Astrocyte (in vitro differentiated cells and primary cell): ENCODE data around the gene USO1. TPM values are rescaled to one million over a fixed set of nuclear protein-coding genes. Genes with fewer than 3 reads are reported as not detected.

ENCODE experiments used
- DNase-seq: peaks from one replicate; pipeline ENCODE4 v3.0.0-alpha.2; 2010; ENCODE audit warnings: low read depth
- FAIRE-seq: peaks from 2 replicates; lab custom pipeline; 2011; peaks lifted over from hg19 to GRCh38; lab: Jason Lieb, UNC
- H2AFZ ChIP-seq: 2 replicates; pipeline ENCODE4 v1.6.0; 2012; ENCODE audit warnings: low read depth, low read length, inconsistent platforms
- H3K27ac ChIP-seq: 2 replicates; pipeline ENCODE4 v1.5.1; 2011; ENCODE audit warnings: low read depth, low read length, inconsistent platforms
- H3K27me3 ChIP-seq: 2 replicates; pipeline ENCODE4 v1.6.0; 2011; ENCODE audit warnings: low read length, inconsistent platforms; ENCODE audit not compliant: insufficient read depth
- H3K36me3 ChIP-seq: 2 replicates; pipeline ENCODE4 v1.5.1; 2011; ENCODE audit warnings: low read length, inconsistent platforms; ENCODE audit not compliant: insufficient read depth
- H3K4me1 ChIP-seq: 2 replicates; pipeline ENCODE4 v1.5.1; 2011; ENCODE audit warnings: low read length, inconsistent platforms; ENCODE audit not compliant: insufficient read depth
- H3K4me2 ChIP-seq: 2 replicates; pipeline ENCODE4 v1.6.0; 2012; ENCODE audit warnings: low read length, inconsistent platforms
- H3K4me3 ChIP-seq: 2 replicates; pipeline ENCODE4 v1.5.1; 2011; ENCODE audit warnings: low read depth, mild to moderate bottlenecking, low read length, inconsistent platforms; ENCODE audit not compliant: insufficient read depth
- H3K79me2 ChIP-seq: 2 replicates; pipeline ENCODE4 v1.6.0; 2012; ENCODE audit warnings: mild to moderate bottlenecking, low read length, inconsistent platforms; ENCODE audit not compliant: insufficient read depth
- H3K9ac ChIP-seq: 2 replicates; pipeline ENCODE4 v1.6.0; 2012; ENCODE audit warnings: mild to moderate bottlenecking, low read length, inconsistent platforms
- H3K9me3 ChIP-seq: 2 replicates; pipeline ENCODE4 v1.5.1; 2012; ENCODE audit warnings: low read depth, mild to moderate bottlenecking, low read length, inconsistent platforms; ENCODE audit not compliant: insufficient read depth
- H4K20me1 ChIP-seq: 2 replicates; pipeline ENCODE4 v1.6.0; 2012; ENCODE audit warnings: low read length, inconsistent platforms; ENCODE audit not compliant: insufficient read depth
- H3K27ac Mint-ChIP-seq: one replicate; pipeline ENCODE4 v1.8.0; 2021; ENCODE audit warnings: mild to moderate bottlenecking, mixed read lengths; ENCODE audit not compliant: unreplicated experiment
- H3K27me3 Mint-ChIP-seq: one replicate; pipeline ENCODE4 v1.8.0; 2021; ENCODE audit warnings: low read depth, mixed read lengths; ENCODE audit not compliant: unreplicated experiment
- H3K36me3 Mint-ChIP-seq: one replicate; pipeline ENCODE4 v1.8.0; 2021; ENCODE audit warnings: low read depth, mixed read lengths; ENCODE audit not compliant: unreplicated experiment
- H3K4me1 Mint-ChIP-seq: one replicate; pipeline ENCODE4 v1.8.0; 2021; ENCODE audit warnings: low read depth, mixed read lengths; ENCODE audit not compliant: unreplicated experiment
- H3K4me3 Mint-ChIP-seq: one replicate; pipeline ENCODE4 v1.8.0; 2021; ENCODE audit warnings: mild to moderate bottlenecking, moderate library complexity, mixed read lengths; ENCODE audit not compliant: unreplicated experiment
- H3K9me3 Mint-ChIP-seq: one replicate; pipeline ENCODE4 v1.8.0; 2021; ENCODE audit warnings: mild to moderate bottlenecking, mixed read lengths; ENCODE audit not compliant: unreplicated experiment
- CTCF ChIP-seq: IDR thresholded peaks from 2 replicates; pipeline ENCODE4 v1.5.1; 2011; ENCODE audit warnings: low read depth, mild to moderate bottlenecking, inconsistent platforms, low read length, moderate library complexity; ENCODE audit not compliant: insufficient read depth
- EZH2 ChIP-seq: IDR thresholded peaks from 2 replicates; pipeline ENCODE4 v1.6.1; 2012; ENCODE audit warnings: mild to moderate bottlenecking, low read length, inconsistent platforms; ENCODE audit not compliant: insufficient read depth
- total RNA-seq: library from RNA; stranded (reverse); gene quantifications from 2 replicates; pipeline ENCODE4 v1.2.1, GENCODE V29; 2021

USO1 gene
- total RNA-seq, 1 donor from 2014 or later = 104 TPM

DNA sequence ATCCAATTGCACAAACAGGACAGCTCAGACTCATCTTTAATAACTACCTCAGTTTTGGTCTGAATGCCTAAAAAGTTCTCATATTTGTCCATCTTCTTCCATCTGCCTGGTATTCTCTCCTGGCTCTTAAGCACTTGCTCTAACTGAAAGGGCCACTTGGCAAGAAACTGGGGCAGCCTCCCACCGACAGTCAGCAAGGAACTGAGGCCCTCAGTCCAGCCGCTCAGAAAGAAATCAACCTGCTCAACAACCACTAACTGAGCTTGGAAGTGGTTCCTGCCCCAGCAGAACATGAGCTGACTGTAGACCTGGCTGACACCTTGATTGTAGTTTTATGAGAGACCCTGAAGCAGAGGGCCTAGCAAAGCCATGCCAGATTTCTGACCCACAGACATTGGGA, 93.5 kb downstream of the USO1 start:
- Histone ChIP-seq H3K4me3 (no peak overlapping the region), H2AFZ (no peak overlapping the region), H3K79me2 (no peaks in the 10 kb centered on the region), H3K36me3 (peaks cover 36% of the 10 kb centered on the region), H3K9ac (no peak overlapping the region), H3K9me3 (no peaks in the 10 kb centered on the region), H3K4me2 (no peak overlapping the region), H3K27ac (no peak overlapping the region), H4K20me1 (no peaks in the 10 kb centered on the region), H3K4me1 (no peaks in the 10 kb centered on the region), H3K27me3 (no peaks in the 10 kb centered on the region)
- no peak for DNase-seq
- H3K4me1 Mint-ChIP-seq = no peaks in the 10 kb centered on the region
- TF ChIP-seq CTCF = no peak
- no peak for TF ChIP-seq EZH2
- H3K27ac Mint-ChIP-seq = no peak overlapping the region
- H3K9me3 Mint-ChIP-seq = no peaks in the 10 kb centered on the region
- FAIRE-seq = no peak
- H3K36me3 Mint-ChIP-seq = peaks cover 17% of the 10 kb centered on the region
- H3K27me3 Mint-ChIP-seq = no peaks in the 10 kb centered on the region
- H3K4me3 Mint-ChIP-seq = no peak overlapping the region

DNA sequence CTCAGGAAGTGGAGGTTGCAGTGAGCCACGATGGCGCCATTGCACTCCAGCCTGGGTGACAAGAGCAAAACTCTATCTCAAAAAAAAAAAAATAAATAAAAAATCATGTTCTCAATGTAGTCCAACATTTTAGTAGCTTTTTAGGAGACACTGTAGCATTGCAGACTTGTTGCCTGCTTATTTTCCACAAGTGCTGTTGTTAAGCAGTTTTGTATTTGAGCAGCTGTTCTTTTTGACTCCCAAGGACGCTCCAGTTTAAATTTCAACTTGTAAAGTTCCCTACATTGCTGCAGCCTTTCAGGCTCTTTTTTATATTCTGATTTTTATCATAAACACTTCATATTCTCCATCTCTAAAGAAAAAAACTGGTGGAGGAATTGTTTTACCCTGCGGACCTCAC, 94.7 kb downstream of the USO1 start:
- Histone ChIP-seq H3K36me3 (peaks cover 26% of the 10 kb centered on the region), H3K4me2 (no peak overlapping the region), H3K27ac (no peak overlapping the region), H2AFZ (no peak overlapping the region), H3K4me1 (no peaks in the 10 kb centered on the region), H3K4me3 (no peak overlapping the region), H3K27me3 (no peaks in the 10 kb centered on the region), H3K79me2 (no peaks in the 10 kb centered on the region), H3K9me3 (no peaks in the 10 kb centered on the region), H4K20me1 (no peaks in the 10 kb centered on the region), H3K9ac (no peak overlapping the region)
- Mint-ChIP-seq H3K4me3 (no peak overlapping the region), H3K36me3 (peaks cover 20% of the 10 kb centered on the region), H3K4me1 (no peaks in the 10 kb centered on the region), H3K27me3 (no peaks in the 10 kb centered on the region), H3K9me3 (no peaks in the 10 kb centered on the region), H3K27ac (no peak overlapping the region)
- no peak for FAIRE-seq
- DNase-seq = no peak
- TF ChIP-seq CTCF = no peak
- TF ChIP-seq EZH2 = no peak

- Mint-ChIP-seq H3K36me3 (peaks cover 14% of the 10 kb centered on the region), H3K27ac (no peak overlapping the region)
Measured at GRCh38 chr4:75820197-75820596, 95.8 kb downstream of the USO1 start.

More at GRCh38 chr4:75820197-75820596, 95.8 kb downstream of the USO1 start:
- H2AFZ ChIP-seq = no peak overlapping the region
- H3K4me1 ChIP-seq = no peaks in the 10 kb centered on the region
- DNase-seq = no peak
- TF ChIP-seq CTCF (no peak), EZH2 (no peak)
- no peaks in the 10 kb centered on the region for H3K4me1 Mint-ChIP-seq
- H3K9me3 ChIP-seq = no peaks in the 10 kb centered on the region
- no peak overlapping the region for H3K4me2 ChIP-seq
- H3K27ac ChIP-seq = no peak overlapping the region
- no peak for FAIRE-seq
- no peaks in the 10 kb centered on the region for H3K27me3 ChIP-seq
- H3K36me3 ChIP-seq = peaks cover 18% of the 10 kb centered on the region
- no peaks in the 10 kb centered on the region for H4K20me1 ChIP-seq
- H3K79me2 ChIP-seq = no peaks in the 10 kb centered on the region
- H3K9me3 Mint-ChIP-seq = no peaks in the 10 kb centered on the region
- no peak overlapping the region for H3K9ac ChIP-seq
- no peaks in the 10 kb centered on the region for H3K27me3 Mint-ChIP-seq
- no peak overlapping the region for H3K4me3 ChIP-seq
- H3K4me3 Mint-ChIP-seq = no peak overlapping the region
